HG02623 (cell line): ENCODE results near the gene ARMCX4.
"Not testable (repeated sequence)": the region's sequence is repeated elsewhere in the genome, so short reads cannot be mapped to it uniquely, and the experiment has no call there.

Experiments used
- ATAC-seq: cut with Tn5 transposase; IDR thresholded peaks from one replicate; pipeline ENCODE4 v1.9.1; 2021; ENCODE audit warnings: moderate library complexity; ENCODE audit not compliant: unreplicated experiment

Gene ARMCX4

DNA sequence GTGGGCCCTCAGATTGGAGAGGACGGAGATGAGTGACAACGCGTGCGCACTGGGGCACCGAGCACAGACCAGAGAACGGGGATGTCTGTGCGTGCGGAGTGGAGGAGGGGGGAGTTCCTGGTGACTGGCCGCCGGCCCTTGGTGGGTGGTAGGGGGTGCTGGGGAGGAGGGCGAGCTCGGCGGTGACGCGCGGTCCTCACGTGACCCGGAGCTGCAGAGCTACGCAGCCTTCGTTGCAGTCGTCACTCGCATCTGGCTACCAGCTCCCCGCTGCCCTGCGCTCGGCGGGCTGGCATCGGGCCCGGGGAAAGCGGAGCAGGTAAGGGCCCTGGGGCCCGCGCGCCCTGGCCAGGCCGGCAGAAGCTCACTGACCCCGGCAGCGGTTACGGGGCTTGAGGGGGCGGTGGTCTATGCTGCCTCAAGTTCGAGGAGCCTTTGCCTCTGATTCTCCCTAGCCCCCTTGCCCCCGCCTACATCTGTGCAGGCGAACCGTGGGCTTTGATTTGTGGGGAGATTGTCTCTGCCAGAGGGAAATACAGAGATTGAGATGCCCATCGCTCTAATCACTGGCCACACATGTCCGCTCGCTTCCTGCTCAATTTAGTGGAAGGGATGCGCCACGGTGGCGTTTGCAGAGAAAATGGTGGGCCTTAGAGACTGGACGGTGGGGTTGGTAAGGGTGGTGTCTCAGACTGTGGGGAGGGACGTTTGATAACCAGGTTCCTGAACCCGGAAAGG is at the start of gene ARMCX4:
TSS of gene ARMCX4 (plus strand) at position 245 of the 738 bp plus-strand sequence. CDS start 3,134 bp downstream, outside the sequence.
- ATAC-seq = no peak

DNA sequence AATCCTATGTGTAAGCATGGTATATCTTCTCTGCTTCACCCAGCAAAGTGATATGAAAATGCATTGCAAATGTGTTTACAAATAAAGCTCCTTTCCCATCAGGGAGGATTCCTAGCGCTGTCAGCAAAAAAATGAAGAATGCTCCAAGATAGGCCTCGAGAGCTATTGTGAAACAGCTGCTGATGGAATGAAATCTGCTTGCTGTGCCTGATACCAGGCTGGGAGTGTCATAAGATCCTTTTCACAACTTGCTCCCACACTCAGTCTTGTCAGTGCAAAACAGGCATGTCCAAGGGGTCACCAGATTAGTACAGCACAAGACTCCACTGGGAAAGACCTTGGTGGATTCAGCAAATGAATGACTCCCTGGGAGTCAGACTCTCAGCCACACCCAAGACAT is 43.2 kb upstream of the ARMCX4 start:
- no peak for ATAC-seq

DNA sequence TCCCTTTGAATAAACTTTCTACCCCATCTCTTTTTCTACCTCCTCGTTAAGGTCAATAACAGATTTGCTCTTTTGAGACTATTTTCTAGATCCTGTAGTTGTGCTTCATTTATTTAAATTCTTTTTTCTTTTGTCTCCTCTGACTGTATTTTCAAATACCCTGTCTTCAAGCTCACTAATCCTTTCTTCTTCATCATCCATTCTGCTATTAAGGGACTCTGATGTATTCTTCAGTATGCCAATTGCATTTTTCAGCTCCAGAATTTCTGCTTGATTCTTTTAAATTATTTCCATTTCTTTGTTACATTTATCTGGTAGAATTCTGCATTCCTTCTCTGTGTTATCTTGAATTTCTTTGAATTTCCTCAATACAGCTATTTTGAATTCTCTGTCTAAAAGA is 36.0 kb upstream of the ARMCX4 start:
- ATAC-seq = no peak

DNA sequence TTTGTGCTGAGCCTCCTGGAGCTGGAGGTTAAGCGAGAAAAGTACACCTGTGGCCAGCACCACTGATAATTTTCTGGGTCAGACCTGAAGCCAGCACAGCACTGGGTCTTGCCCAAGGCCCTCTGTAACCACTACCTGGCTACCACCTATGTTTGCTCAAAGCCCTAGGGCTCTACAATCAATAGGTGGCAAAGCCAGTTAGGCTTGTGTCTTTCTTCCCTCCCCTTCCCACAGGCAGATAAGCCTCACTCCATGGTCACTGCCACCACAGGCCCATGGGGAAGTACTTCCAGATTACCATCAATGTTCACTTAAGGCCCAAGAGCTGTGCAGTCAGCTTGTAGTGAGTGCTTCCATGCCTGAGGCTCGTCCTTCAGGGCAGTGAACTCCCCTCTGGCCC is 35.2 kb upstream of the ARMCX4 start:
- no peak for ATAC-seq

DNA sequence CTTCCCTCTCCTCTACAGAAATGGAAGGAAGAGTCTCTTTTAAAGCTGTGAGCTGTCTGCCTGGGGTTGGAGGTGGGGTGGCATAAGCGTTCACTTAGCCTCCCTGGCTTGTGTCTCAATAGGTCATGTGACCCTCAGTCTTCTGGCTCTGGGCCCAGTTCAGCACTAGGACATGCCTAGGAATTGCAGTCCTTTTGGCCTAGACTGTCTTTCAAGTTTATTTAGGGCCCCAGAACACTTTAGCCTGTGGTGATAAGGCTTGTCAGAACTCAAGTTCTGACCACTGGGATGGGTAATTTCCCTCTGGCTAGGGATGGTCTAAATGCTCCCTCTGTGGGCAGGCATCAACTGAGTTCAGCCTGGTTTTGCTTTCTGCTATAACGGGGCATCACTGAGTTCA is 34.3 kb upstream of the ARMCX4 start:
- ATAC-seq = no peak

DNA sequence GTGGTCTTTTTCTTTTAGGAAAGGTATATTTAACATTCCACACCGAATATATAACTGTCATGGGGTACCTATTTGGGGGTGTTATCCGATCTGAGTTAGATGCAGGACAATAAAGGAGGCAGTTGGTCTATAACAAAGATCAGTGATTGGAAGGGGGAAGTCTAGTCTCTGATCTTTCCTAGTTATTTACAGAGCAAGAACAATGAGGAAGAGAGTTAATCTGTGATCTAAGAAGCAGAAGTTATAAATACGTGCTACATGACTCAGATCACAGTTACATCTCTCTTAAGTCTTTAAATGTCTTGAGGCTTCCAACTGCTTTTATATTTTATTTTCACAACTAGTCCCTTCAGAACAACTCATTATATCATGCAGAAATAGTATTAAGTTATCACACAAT is 33.2 kb upstream of the ARMCX4 start:
- ATAC-seq = no peak

DNA sequence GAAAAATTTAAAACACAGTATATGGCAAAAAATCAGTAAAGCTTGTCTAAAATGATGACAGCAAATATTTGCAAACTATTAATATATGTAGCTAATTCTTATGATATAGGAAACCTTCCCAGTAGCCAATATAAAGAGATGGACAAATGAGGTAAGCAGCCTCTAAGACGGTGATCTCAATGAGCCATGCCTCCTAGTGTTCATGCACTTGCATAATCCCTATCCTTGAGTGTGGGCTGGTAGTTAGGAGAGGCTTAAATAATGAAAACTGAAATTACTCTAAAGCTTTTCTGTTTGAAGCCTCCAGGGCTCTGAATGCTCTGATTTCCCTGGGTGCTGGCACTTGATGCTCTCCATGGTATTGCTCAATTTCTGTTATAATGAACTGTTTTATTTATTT is 24.6 kb upstream of the ARMCX4 start:
- ATAC-seq = no peak

DNA sequence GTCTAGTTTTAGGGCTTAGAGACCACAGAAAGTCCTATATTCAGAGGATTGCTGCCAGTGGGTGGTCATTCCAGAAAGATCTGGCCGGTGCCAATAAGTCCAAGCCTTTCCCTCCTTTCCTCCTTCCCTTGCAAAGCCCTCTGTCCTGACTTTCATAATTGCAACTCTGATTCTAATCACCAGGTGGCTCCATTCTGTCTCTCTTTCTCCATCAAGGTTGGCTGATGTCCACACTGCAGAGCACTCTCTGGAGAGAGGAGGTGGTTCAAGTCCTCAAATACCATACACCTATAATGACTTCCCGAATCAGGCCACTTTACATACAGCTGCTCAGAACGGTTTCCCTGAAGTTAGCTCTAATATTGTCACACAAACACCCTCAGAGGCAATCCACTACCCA is 22.4 kb upstream of the ARMCX4 start:
- ATAC-seq = no peak

DNA sequence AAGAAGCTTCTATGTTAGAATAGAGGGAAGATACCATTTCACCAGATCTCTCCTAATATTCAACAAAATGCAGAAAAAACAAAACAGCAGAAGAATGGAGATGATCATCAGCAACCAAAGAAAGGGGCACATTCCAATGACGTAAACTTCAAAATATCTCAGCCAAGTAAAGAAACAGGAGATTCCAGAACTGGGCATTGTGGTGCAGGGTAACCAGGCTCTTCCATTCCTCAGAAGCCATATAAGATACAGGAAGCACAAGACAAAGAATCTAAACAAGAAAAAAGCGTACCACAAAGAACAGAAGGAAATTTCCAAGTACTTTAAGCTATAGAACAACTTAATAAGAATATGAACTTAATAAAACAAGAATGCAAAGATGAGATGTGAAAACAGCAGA is 6.9 kb upstream of the ARMCX4 start:
- no peak for ATAC-seq

DNA sequence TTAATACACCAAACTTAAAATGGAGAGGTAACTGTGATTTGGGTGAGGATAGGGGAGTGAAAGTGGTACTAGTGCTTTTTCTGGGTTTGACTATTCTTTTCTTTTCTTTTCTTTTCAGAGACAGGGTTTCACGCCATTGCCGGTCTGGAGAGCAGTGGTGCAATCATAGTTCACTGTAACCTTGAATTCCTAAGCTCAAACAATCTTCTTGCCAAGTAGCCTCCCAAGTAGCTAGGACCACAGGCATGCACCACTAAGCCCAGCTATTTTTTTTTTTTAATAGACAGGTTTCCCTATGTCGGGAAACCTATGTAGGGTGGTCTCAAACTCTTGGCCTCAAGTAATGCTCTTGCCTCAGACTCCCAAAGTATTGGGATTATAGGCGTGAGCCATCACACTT is 3.0 kb upstream of the ARMCX4 start:
- no peak for ATAC-seq

DNA sequence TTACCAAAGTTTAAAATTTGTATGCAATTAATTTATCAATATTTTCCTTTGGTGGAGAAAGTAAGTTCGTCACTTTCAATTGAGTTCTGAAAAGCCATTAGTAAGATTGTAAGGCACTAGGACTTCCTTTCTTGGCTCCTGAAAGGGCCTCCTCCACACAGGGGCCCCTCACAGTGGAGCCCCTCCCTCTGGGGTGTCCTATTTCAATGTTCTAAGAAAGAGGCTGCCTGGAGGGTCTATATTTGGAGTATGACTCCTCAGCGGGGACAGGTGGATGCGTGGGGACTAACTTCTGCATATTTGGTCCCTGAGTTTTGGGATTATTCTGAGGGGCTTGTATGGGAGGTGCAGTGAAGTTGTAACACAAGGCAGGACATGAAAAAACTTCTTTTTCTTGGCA is 1.6 kb upstream of the ARMCX4 start:
- no peak for ATAC-seq

DNA sequence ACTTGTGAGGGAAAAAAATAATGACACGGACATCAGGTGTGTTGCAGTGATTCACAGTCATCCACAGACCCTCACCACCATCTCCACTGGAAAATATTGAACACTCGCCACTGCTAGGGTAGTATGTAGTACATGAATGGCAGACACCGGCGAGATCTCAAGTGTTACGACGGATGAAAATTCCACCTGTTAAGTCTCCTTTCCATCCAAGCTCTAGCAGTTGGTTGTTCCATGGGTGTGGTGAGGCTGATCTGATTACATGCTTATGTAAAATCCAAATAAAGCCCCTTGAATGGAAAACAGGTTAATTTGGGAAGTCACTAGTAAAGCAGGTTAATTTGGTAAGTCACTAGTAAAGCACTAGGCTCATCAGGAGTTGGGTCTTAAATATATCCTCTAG is 1.1 kb upstream of the ARMCX4 start:
- no peak for ATAC-seq

DNA sequence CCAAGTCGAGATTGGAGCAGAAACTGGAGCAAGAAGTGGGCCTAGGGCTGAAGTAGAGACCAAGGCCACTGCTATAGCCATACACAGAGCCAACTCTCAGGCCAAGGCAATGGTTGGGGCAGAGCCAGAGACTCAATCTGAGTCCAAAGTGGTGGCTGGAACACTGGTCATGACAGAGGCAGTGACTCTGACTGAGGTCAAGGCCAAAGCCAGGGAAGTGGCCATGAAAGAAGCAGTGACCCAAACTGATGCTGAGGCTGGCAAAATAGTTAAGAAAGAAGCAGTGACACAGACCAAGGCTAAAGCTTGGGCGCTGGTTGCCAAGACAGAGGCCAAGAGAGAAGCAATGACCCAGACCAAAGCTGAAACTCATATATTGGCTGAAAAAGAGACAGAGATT is 3.5 kb downstream of the ARMCX4 start:
- no peak for ATAC-seq

DNA sequence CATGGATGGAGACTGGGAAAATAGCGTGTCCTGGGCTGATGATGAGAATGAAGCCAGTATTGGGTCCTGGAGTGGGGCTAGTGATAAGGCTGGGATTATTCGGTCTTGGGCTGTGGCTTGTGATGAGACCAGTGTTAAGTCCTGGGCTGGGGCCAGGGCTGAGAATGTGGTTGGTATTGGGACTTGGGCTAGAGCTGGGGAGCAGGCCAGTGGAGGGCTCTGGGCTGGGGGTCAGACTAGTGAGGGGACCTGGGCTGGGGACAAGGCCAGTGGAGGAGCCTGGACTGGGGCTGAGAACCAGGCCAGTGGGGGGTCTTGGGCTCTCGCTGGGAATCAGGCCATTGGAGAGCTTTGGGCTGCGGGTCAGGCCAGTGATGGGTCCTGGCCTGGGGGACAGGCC is 6.7 kb downstream of the ARMCX4 start:
- ATAC-seq = no peak

DNA sequence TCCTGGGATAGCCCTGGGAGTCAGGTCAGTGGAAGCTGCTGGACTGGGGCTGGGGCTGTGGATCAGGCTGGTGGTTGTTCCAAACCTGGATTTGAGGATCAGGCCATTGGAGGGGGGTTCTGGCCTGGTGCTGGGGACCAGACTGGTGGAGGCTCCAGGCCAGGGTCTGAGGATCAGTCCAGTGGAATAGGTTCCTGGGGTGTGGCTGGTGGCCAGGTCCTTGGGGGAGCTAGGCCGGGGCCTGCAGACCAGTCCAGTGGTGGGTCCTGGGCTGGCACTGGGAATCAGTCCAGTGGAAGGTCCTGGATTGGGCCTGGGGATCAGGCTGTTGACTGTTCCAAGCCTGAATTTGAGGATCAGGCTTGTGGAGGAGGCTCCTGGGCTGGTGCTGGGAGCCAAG is 8.0 kb downstream of the ARMCX4 start:
- no peak for ATAC-seq

DNA sequence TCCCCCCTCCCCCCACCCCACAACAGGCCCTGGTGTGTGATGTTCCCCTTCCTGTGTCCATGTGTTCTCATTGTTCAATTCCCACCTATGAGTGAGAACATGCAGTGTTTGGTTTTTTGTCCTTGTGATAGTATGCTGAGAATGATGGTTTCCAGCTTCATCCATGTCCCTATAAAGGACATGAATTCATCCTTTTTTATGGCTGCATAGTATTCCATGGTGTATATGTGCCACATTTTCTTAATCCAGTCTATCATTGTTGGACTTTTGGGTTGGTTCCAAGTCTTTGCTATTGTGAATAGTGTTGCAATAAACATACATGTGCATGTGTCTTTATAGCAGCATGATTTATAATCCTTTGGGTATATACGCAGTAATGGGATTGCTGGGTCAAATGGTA is 17.7 kb downstream of the ARMCX4 start:
- not testable (repeated sequence) for ATAC-seq

DNA sequence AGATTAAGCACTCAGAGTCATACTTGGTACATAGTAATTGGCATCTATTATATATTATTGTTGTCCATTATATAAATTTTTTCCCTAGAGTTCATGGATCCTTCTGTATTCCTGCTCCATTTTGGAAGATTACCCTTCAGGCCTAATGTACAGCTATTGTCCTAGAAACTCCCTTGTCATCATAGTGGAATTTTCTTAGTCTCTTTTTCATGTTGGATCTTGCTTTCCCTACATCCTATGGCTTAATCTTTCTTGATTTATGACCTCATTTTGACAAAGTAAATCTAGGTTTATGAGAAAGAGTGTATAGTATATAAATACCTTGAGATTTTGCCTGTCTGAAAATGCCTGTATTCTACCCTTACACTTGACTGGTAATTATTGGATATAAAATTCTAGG is 22.1 kb downstream of the ARMCX4 start:
- ATAC-seq = no peak

DNA sequence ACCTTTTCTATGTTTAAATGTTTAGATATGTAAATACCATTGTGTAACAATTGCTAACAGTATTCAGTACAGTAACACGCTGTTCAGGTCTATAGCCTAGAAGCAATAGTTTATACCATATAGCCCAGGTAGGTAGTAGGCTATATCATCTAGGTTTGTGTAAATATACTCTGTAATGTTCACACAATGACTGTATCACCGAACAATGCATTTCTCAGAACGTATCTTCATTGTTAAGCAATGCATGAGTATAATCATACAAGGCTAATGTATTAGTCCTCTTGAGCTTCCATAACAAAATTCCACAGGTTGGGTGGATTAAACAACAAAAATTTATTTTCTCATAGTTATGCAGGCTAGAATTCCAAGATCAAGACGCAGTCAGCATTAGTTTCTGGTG is 22.7 kb downstream of the ARMCX4 start:
- ATAC-seq = no peak

DNA sequence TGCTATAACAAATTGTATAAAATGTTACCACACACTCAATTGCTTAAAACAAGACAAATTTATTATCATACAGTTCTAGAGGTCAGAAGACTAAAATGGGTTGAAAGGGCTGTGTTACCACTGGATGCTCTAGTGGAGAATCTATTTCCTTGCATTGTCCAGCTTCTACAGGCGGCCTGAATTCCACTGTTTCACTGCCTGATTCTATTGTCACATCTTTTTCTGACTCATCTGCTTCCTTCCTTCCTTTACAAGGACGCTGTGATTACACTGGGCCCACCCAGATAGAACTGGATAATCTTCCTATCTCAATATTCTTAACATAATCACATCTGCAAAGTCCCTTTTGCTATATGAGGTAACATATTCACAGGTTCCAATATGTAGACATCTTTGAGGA is 45.7 kb downstream of the ARMCX4 start:
- no peak for ATAC-seq
